Smooth muscle cell (in vitro differentiated cells): ENCODE data around the gene ZMYND8. TPM values are rescaled to one million over a fixed set of nuclear protein-coding genes. Genes with fewer than 3 reads are reported as not detected.
"Not testable (repeated sequence)": the region's sequence is repeated elsewhere in the genome, so short reads cannot be mapped to it uniquely, and the experiment has no call there.

Source experiments
- DNase-seq: peaks from one replicate; lab custom pipeline; 2025; ENCODE audit not compliant: unreplicated experiment; lab: John Stamatoyannopoulos, UW
- H2AFZ ChIP-seq: fragments of 200-600 bp; sonication (generic); 2 replicates; pipeline ENCODE4 v1.6.0; 2016; ENCODE audit warnings: antibody characterized with exemption, low read depth, mild to moderate bottlenecking
- H3F3A ChIP-seq: fragments of 200-600 bp; sonication (generic); 2 replicates; pipeline ENCODE4 v1.6.0; 2017; ENCODE audit warnings: antibody characterized with exemption, low read depth
- H3K27ac ChIP-seq: fragments of 200-600 bp; sonication (generic); 2 replicates; pipeline ENCODE4 v1.5.1; 2016; ENCODE audit warnings: low read depth, mild to moderate bottlenecking
- H3K27me3 ChIP-seq: fragments of 200-600 bp; sonication (generic); 2 replicates; pipeline ENCODE4 v1.6.1; 2016; ENCODE audit warnings: low read depth, mild to moderate bottlenecking
- H3K36me3 ChIP-seq: fragments of 200-600 bp; sonication (generic); 2 replicates; pipeline ENCODE4 v1.5.1; 2016; ENCODE audit warnings: low read depth
- H3K4me1 ChIP-seq: fragments of 200-600 bp; sonication (generic); 2 replicates; pipeline ENCODE4 v1.5.1; 2016; ENCODE audit warnings: low read depth
- H3K4me2 ChIP-seq: fragments of 200-600 bp; sonication (generic); 2 replicates; pipeline ENCODE4 v1.6.0; 2016; ENCODE audit warnings: mild to moderate bottlenecking
- H3K4me3 ChIP-seq: fragments of 200-600 bp; sonication (generic); 2 replicates; pipeline ENCODE4 v1.5.1; 2016; ENCODE audit warnings: mild to moderate bottlenecking
- H3K79me2 ChIP-seq: fragments of 200-600 bp; sonication (generic); 2 replicates; pipeline ENCODE4 v1.6.0; 2016; ENCODE audit warnings: low read depth, mild to moderate bottlenecking
- H3K9ac ChIP-seq: fragments of 200-600 bp; sonication (generic); 2 replicates; pipeline ENCODE4 v1.6.0; 2016; ENCODE audit warnings: low read depth
- H3K9me3 ChIP-seq: fragments of 200-600 bp; sonication (generic); replicated peaks from 2 replicates; pipeline ENCODE4 v1.5.1; 2016; ENCODE audit warnings: low read depth
- H4K20me1 ChIP-seq: fragments of 200-600 bp; sonication (generic); 2 replicates; pipeline ENCODE4 v1.6.0; 2016; ENCODE audit warnings: low read depth
- WGBS: methylation state at CpG from one replicate; pipeline ENCODE4 v1.1.7; 2016; ENCODE audit warnings: low lambda C conversion rate; 5-methylcytosine and 5-hydroxymethylcytosine counted together
- polyA plus RNA-seq: library from polyadenylated mRNA; unstranded; fragments of >200 nt; fragmentation: Nextera tagmentation; extraction: Ambion mirVana; gene quantifications from 2 replicates; pipeline ENCODE4 v1.2.1, GENCODE V29; 2016
- total RNA-seq: library from RNA; depleted of rRNA; stranded (reverse); fragments of >200 nt; gene quantifications from 2 replicates; pipeline ENCODE4 v1.2.3, GENCODE V29; 2014
- TF ChIP-seq, protein P1 (sequence below): fragments of 200-600 bp; sonication (generic); IDR thresholded peaks from 2 replicates; pipeline ENCODE4 v1.5.1; 2017; ENCODE audit warnings: borderline replicate concordance, mild to moderate bottlenecking, antibody characterized with exemption; ENCODE audit not compliant: insufficient read depth, poor library complexity, severe bottlenecking

The ZMYND8 gene
- total and polyA plus RNA-seq, 2 experiments from 2014 or later = 15.2 to 24.1 TPM

DNA sequence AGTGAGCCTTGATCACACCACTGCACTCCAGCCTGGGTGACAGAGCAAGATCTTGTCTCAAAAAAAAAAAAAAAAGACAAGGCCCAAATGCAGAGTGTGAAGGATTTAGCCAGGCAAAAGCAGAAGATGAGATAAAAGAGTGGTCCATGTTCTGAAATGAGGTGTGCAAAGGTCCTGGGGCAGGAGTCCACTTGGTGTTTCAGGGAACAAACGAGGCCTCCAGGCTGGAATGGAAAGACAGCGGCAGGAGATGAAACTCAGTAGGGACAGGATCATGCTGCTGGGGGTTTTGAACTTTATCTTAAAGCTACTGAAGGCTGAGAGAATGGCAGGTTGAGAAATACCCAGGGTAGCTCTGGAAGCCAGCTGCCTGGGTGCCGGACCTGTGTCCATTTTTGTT is 178.2 kb downstream of the ZMYND8 start:
- H3K9me3 ChIP-seq = no peaks in the 10 kb centered on the region
- 85% methylated on average over 3 of the region's 3 CpGs for WGBS
- no peak overlapping the region for H3K27ac ChIP-seq
- no peaks in the 10 kb centered on the region for H3F3A ChIP-seq
- DNase-seq = no peak
- H3K36me3 ChIP-seq = no peaks in the 10 kb centered on the region
- no peaks in the 10 kb centered on the region for H3K79me2 ChIP-seq
- no peak overlapping the region for H3K4me3 ChIP-seq
- H4K20me1 ChIP-seq = no peaks in the 10 kb centered on the region
- no peaks in the 10 kb centered on the region for H3K4me1 ChIP-seq
- H2AFZ ChIP-seq = no peak overlapping the region
- H3K9ac ChIP-seq = no peak overlapping the region
- TF ChIP-seq, protein P1, sequence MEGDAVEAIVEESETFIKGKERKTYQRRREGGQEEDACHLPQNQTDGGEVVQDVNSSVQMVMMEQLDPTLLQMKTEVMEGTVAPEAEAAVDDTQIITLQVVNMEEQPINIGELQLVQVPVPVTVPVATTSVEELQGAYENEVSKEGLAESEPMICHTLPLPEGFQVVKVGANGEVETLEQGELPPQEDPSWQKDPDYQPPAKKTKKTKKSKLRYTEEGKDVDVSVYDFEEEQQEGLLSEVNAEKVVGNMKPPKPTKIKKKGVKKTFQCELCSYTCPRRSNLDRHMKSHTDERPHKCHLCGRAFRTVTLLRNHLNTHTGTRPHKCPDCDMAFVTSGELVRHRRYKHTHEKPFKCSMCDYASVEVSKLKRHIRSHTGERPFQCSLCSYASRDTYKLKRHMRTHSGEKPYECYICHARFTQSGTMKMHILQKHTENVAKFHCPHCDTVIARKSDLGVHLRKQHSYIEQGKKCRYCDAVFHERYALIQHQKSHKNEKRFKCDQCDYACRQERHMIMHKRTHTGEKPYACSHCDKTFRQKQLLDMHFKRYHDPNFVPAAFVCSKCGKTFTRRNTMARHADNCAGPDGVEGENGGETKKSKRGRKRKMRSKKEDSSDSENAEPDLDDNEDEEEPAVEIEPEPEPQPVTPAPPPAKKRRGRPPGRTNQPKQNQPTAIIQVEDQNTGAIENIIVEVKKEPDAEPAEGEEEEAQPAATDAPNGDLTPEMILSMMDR = no peak
- no peak overlapping the region for H3K4me2 ChIP-seq
- no peaks in the 10 kb centered on the region for H3K27me3 ChIP-seq

DNA sequence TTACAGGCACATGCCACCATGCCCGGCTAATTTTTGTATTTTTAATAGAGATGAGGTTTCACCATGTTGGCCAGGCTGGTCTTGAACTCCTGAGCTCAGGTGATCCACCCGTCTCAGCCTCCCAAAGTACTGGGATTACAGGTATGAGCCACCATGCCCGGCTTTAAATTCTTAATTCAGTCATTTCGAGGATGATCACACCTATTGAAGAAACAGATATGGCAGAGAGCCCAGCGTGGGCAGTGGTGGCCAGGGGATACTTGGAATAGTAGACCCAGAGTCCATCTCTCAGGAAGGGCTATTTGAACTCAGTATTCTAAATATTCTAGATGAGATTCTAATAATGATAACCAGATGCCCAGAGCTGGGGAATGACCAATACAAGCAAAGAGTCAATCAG is 180.3 kb downstream of the ZMYND8 start:
- not testable (repeated sequence) for H3K27ac ChIP-seq, H4K20me1 ChIP-seq, H2AFZ ChIP-seq, H3K27me3 ChIP-seq, DNase-seq, H3K4me2 ChIP-seq, H3K9me3 ChIP-seq, H3F3A ChIP-seq, H3K36me3 ChIP-seq, H3K4me3 ChIP-seq, H3K4me1 ChIP-seq, H3K79me2 ChIP-seq, H3K9ac ChIP-seq
- 91% methylated on average over 5 of the region's 5 CpGs for WGBS

DNA sequence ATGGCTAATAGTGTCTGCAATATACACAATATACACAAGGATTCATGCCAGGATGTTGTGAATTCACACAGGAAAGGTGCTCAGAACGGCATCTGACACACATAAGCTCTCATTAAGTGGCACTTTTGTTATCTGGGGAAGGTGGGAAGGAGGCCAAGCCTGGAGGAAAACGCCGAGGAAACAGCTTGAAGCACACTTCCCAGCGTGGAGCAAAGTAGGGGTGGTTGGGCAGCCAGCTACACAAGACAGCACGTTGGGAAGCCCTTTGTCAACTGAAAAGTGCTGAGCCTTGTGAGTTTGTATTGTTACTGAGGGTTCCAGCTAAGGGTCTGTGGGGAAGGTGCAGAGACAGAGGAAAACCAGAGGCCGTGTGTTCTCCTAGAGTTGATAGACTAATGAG is 181.0 kb downstream of the ZMYND8 start:
- TF ChIP-seq, protein P1 = no peak
- DNase-seq = no peak
- no peaks in the 10 kb centered on the region for H4K20me1 ChIP-seq
- H3K36me3 ChIP-seq = no peaks in the 10 kb centered on the region
- 76% methylated on average over 6 of the region's 6 CpGs for WGBS
- H3K4me3 ChIP-seq = no peak overlapping the region
- no peak overlapping the region for H2AFZ ChIP-seq
- no peaks in the 10 kb centered on the region for H3K27me3 ChIP-seq
- H3K4me2 ChIP-seq = no peak overlapping the region
- no peaks in the 10 kb centered on the region for H3K9me3 ChIP-seq
- H3F3A ChIP-seq = no peaks in the 10 kb centered on the region
- H3K27ac ChIP-seq = no peak overlapping the region
- H3K4me1 ChIP-seq = no peaks in the 10 kb centered on the region
- no peak overlapping the region for H3K9ac ChIP-seq
- H3K79me2 ChIP-seq = no peaks in the 10 kb centered on the region

DNA sequence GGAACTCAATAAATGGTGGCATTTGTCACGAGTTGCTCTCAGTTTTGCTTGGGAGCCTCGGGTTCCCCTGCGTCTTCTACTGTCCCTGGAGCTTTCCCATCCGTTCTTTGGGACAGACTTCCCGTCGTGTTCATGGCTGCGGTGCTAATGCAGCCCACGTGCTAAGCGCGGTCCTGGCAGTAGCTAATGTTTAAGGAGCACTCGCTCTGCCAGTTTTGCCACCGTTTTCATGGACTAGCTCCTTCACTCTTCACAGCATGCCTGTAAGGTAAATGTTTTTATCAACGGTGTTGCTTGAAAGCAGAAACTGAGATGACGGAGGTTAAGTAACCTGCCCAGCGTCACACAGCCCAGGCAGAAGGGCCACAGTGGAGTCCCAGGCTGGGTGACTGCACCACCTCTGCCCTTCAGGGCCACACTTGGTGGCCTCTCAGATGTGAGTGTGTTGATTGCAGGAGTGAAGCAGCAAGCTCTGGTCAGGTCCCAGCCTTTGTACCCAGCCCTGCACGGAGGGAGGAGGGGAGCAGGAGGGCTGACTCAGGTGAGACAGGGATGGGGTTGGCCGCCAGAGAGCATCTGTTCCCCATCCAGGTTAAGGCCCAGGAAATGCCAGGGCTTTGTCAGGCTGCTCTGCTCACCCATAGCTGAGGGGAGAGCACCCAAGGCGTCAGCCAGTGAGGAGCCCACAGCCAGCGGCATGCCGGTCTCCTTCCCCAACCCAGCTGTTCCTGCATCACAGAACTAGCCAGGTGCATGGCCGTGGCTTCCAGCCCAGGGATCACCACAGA is 181.8 kb downstream of the ZMYND8 start:
- H3K36me3 ChIP-seq = no peaks in the 10 kb centered on the region
- WGBS = 88% methylated on average over 21 of the region's 21 CpGs

More for the DNA sequence above, 181.8 kb downstream of the ZMYND8 start:
- TF ChIP-seq, protein P1 = no peak
- Histone ChIP-seq H2AFZ (no peak overlapping the region), H3F3A (no peaks in the 10 kb centered on the region), H3K27me3 (no peaks in the 10 kb centered on the region), H3K9me3 (no peaks in the 10 kb centered on the region), H3K4me3 (no peak overlapping the region), H3K27ac (no peak overlapping the region), H3K4me2 (no peak overlapping the region), H3K79me2 (no peaks in the 10 kb centered on the region), H3K4me1 (no peaks in the 10 kb centered on the region), H3K9ac (no peak overlapping the region), H4K20me1 (no peaks in the 10 kb centered on the region)
- no peak for DNase-seq
